ENCODE data around the gene PHLDA3. TPM values are rescaled to one million over a fixed set of nuclear protein-coding genes. Genes with fewer than 3 reads are reported as not detected.

Gene PHLDA3
- total RNA-seq, 1 experiment from 2014 or later, result 22.1 TPM

DNA sequence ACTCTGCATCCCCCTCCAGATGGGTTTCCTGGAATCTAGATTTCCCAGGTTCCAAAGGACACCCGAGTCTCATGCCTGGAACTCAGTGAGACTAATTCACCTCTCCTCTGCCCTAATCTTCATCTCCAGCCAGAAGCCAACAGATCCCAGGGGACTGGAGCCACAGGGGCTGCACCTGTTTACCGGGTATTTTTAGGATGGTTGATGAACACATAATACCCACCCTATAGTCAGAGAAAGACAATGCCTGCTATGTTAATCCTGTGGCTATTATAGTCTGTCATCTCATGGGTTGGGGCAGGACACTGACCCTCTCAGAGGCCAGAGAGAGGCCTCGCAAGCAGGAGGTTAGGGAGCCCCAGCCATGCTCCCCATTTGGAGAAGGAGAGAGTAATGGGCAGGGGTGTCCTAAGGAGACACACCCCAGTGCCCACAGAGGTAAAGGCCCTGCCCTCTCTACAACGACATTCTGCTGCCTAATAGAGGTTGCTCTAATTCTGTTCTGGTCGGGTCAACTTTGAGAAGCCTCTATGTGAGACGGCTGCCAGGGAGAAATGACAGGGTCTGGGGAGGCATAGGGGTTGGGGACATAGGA lies 46.5 kb downstream of the PHLDA3 start (continued):
- TF ChIP-seq ELF1 (IDR thresholded peaks at IDR 0.05; ENCODE audit: borderline replicate concordance, low read depth), result no peak
- no peak for TF ChIP-seq YY1 (IDR thresholded peaks at IDR 0.05; ENCODE audit: extremely low read depth, insufficient replicate concordance, low read depth, low read length)
- no peak for TF ChIP-seq SIN3A (IDR thresholded peaks at IDR 0.05; ENCODE audit: low read depth)
- no peak for TF ChIP-seq MAX (IDR thresholded peaks at IDR 0.05)
- TF ChIP-seq EZH2phosphoT487 (IDR thresholded peaks at IDR 0.05; ENCODE audit: borderline replicate concordance), result no peak
- no peak for TF ChIP-seq SP1 (IDR thresholded peaks at IDR 0.05; ENCODE audit: low read depth)
- no peak for TF ChIP-seq FOSL1 (IDR thresholded peaks at IDR 0.05; ENCODE audit: low read depth)
- TF ChIP-seq EZH2 (IDR thresholded peaks at IDR 0.05), result no peak
- TF ChIP-seq POLR2A (IDR thresholded peaks at IDR 0.05; ENCODE audit: borderline replicate concordance, extremely low read depth, insufficient read depth, insufficient read length), result no peak

DNA sequence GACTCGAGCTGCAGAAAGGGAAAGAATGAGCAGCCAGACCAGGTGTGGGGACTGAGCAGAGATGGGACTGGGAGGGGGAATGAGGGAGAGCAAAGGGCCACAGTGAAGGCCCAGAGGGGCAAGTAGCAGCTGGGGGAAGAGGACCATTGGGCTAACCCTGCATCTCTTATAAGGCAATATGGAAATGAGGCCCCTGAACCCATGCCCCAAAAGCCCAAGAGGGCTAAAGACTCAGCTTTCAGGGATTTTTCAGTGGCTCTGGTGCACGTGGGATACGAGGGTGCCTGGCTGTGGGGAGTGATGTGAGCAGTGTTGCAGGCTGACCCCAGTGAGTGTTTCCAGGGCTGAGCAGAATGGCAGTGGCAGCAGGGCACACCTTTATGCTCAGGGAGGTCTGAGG lies 47.0 kb downstream of the PHLDA3 start:
- RAD21 ChIA-PET (ENCODE audit: low non-redundant PET in 1 of 2, low total read pairs in 2 of 2, uncharacterized antibody in 2 of 2, unreplicated experiment in 2 of 2), result no interaction called here
- H4K20me1 ChIP-seq (ENCODE audit: insufficient read depth), result no peaks in the 10 kb centered on the region
- CTCF ChIA-PET, result no interaction called here
- TF ChIP-seq POLR2AphosphoS5 (IDR thresholded peaks at IDR 0.05; ENCODE audit: low read depth, low read length) (no peak), RAD21 (IDR thresholded peaks at IDR 0.05; ENCODE audit: low read depth) (no peak), ZNF274 (IDR thresholded peaks at IDR 0.05; ENCODE audit: low read depth, low read length) (no peak), EZH2 (IDR thresholded peaks at IDR 0.05) (no peak), EGR1 (IDR thresholded peaks at IDR 0.05; ENCODE audit: low read depth) (no peak), ELF1 (IDR thresholded peaks at IDR 0.05; ENCODE audit: borderline replicate concordance, low read depth) (no peak), EZH2phosphoT487 (IDR thresholded peaks at IDR 0.05; ENCODE audit: borderline replicate concordance) (no peak), CEBPB (IDR thresholded peaks at IDR 0.05; ENCODE audit: low read depth) (no peak), TCF7L2 (IDR thresholded peaks at IDR 0.05; ENCODE audit: borderline replicate concordance, extremely low read depth, insufficient read depth, insufficient read length) (no peak), JUND (IDR thresholded peaks at IDR 0.05) (no peak), POLR2A (IDR thresholded peaks at IDR 0.05; ENCODE audit: borderline replicate concordance, extremely low read depth, insufficient read depth, insufficient read length) (no peak), MAX (IDR thresholded peaks at IDR 0.05) (no peak), YY1 (IDR thresholded peaks at IDR 0.05; ENCODE audit: extremely low read depth, insufficient replicate concordance, low read depth, low read length) (no peak), SP1 (IDR thresholded peaks at IDR 0.05; ENCODE audit: low read depth) (no peak), SRF (IDR thresholded peaks at IDR 0.05; ENCODE audit: low read depth) (no peak), ZFX (IDR thresholded peaks at IDR 0.05) (no peak)
- TF ChIP-seq, protein P1, sequence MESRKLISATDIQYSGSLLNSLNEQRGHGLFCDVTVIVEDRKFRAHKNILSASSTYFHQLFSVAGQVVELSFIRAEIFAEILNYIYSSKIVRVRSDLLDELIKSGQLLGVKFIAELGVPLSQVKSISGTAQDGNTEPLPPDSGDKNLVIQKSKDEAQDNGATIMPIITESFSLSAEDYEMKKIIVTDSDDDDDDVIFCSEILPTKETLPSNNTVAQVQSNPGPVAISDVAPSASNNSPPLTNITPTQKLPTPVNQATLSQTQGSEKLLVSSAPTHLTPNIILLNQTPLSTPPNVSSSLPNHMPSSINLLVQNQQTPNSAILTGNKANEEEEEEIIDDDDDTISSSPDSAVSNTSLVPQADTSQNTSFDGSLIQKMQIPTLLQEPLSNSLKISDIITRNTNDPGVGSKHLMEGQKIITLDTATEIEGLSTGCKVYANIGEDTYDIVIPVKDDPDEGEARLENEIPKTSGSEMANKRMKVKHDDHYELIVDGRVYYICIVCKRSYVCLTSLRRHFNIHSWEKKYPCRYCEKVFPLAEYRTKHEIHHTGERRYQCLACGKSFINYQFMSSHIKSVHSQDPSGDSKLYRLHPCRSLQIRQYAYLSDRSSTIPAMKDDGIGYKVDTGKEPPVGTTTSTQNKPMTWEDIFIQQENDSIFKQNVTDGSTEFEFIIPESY (IDR thresholded peaks at IDR 0.05; ENCODE audit: extremely low read depth, insufficient replicate concordance, low read length), result no peak
- TF ChIP-seq, protein P2, sequence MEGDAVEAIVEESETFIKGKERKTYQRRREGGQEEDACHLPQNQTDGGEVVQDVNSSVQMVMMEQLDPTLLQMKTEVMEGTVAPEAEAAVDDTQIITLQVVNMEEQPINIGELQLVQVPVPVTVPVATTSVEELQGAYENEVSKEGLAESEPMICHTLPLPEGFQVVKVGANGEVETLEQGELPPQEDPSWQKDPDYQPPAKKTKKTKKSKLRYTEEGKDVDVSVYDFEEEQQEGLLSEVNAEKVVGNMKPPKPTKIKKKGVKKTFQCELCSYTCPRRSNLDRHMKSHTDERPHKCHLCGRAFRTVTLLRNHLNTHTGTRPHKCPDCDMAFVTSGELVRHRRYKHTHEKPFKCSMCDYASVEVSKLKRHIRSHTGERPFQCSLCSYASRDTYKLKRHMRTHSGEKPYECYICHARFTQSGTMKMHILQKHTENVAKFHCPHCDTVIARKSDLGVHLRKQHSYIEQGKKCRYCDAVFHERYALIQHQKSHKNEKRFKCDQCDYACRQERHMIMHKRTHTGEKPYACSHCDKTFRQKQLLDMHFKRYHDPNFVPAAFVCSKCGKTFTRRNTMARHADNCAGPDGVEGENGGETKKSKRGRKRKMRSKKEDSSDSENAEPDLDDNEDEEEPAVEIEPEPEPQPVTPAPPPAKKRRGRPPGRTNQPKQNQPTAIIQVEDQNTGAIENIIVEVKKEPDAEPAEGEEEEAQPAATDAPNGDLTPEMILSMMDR (IDR thresholded peaks at IDR 0.05 in 2 of 3, conservative IDR thresholded peaks at IDR 0.05 in 1 of 3; ENCODE audit: borderline replicate concordance in 1 of 3, insufficient read depth in 1 of 3, low read depth in 2 of 3, low read length in 2 of 3), result no peak

More for the DNA sequence above, 47.0 kb downstream of the PHLDA3 start:
- intact Hi-C loops (cut with micrococcal nuclease), result no loop called here
- H3K27ac ChIP-seq (ENCODE audit: low read depth, low read length), result no peak overlapping the region
- H3K79me2 ChIP-seq (ENCODE audit: insufficient read depth, low read length), result no peaks in the 10 kb centered on the region
- no peaks in the 10 kb centered on the region for H3K9me2 ChIP-seq (ENCODE audit: insufficient read depth)
- no peak for ATAC-seq
- H3K4me3 ChIP-seq (replicated peaks in 1 of 2; ENCODE audit: low read depth in 1 of 2, low read length in 2 of 2), result no peak overlapping the region
- no peak for DNase-seq (ENCODE audit: low read depth, low spot score)
- POLR2A ChIA-PET, result no interaction called here
- no TSS peak for BruUV-seq (replicated peaks)
- H3K9me3 ChIP-seq (ENCODE audit: control insufficient read depth in 1 of 2, insufficient read depth in 1 of 2, low read depth in 1 of 2, low read length in 2 of 2), result no peaks in the 10 kb centered on the region
- H2AFZ ChIP-seq (ENCODE audit: low read depth, low read length, poor library complexity, severe bottlenecking), result no peak overlapping the region
- no peaks in the 10 kb centered on the region for H3K27me3 ChIP-seq (ENCODE audit: insufficient read depth, low read length)
- H3K4me2 ChIP-seq (ENCODE audit: low read length), result no peak overlapping the region
- no peak overlapping the region for H3K9ac ChIP-seq (ENCODE audit: low read length)
- H3K36me3 ChIP-seq (ENCODE audit: control insufficient read depth in 1 of 2, insufficient read depth in 2 of 2, low read length in 2 of 2), result no peaks in the 10 kb centered on the region
- H3K4me1 ChIP-seq (ENCODE audit: control insufficient read depth in 1 of 2, insufficient read depth in 2 of 2, low read length in 2 of 2), result no peaks in the 10 kb centered on the region
